ENCODE data around the gene SCYL1.

Gene SCYL1

DNA sequence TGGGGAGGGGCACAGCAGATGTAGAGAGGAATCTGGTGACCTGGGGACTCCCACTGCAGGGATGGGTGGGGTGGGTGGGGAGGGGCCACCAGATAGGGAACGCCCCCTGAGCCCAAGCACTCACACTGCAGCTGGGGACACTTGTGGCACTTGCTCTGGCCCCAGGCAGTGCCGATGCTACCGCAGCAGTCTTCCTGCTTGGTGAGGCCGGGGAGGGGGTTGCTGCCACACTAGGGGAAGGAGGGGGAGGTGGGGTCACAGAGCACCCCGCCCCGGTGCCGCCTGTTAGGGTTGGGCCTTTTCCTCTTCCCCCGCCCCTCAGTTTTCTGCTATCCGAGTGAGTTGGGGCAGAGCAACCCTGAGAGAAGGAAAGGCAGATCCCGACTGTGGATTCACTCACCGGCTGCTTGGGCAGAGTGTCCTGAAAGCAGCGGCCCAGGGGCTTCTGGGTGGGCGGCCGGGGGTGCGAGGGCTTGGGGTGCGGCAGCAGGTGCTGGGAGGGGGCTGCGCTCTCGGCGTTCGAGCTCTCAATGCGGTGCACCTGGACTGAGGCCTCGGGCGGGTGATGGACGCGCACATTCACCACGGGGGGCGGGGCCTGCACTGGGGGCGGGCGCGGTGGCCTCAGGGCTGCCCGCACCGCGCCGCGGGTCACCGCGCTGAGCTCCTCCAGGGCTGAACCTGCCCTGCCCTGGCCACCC lies 28.6 kb downstream of the SCYL1 start:
- TF ChIP-seq EZH2 (optimal IDR thresholded peaks at IDR 0.05; ENCODE audit: low read depth, low read length) = no peak
- no peak for TF ChIP-seq EZH2phosphoT487 (IDR thresholded peaks at IDR 0.05; ENCODE audit: low read length)
- TF ChIP-seq, protein P1, sequence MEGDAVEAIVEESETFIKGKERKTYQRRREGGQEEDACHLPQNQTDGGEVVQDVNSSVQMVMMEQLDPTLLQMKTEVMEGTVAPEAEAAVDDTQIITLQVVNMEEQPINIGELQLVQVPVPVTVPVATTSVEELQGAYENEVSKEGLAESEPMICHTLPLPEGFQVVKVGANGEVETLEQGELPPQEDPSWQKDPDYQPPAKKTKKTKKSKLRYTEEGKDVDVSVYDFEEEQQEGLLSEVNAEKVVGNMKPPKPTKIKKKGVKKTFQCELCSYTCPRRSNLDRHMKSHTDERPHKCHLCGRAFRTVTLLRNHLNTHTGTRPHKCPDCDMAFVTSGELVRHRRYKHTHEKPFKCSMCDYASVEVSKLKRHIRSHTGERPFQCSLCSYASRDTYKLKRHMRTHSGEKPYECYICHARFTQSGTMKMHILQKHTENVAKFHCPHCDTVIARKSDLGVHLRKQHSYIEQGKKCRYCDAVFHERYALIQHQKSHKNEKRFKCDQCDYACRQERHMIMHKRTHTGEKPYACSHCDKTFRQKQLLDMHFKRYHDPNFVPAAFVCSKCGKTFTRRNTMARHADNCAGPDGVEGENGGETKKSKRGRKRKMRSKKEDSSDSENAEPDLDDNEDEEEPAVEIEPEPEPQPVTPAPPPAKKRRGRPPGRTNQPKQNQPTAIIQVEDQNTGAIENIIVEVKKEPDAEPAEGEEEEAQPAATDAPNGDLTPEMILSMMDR (IDR thresholded peaks at IDR 0.05; ENCODE audit: low read length) = no peak
- peaks cover 22% of the 10 kb centered on the region for H3K4me1 ChIP-seq (ENCODE audit: low read length)
- no peaks in the 10 kb centered on the region for H3K9me2 ChIP-seq (replicated peaks; ENCODE audit: insufficient read depth, low read length)
- H3K9ac ChIP-seq (ENCODE audit: low read length) = peak overlapping the region; percentile 52; the same call in 1 of the 2 replicates
- no peaks in the 10 kb centered on the region for H3K27me3 ChIP-seq (replicated peaks; ENCODE audit: insufficient read depth, low read length)
- no peaks in the 10 kb centered on the region for H3K9me3 ChIP-seq (replicated peaks; ENCODE audit: insufficient read depth, low read length)
- H3K4me2 ChIP-seq (ENCODE audit: low read depth, low read length) = peak overlapping the region; percentile 79
- H4K20me1 ChIP-seq (ENCODE audit: insufficient read depth, low read length) = no peaks in the 10 kb centered on the region
- DNase-seq = peak; percentile 90
- H3K4me3 ChIP-seq (ENCODE audit: low read length) = peak overlapping the region; percentile 48
- H3K36me3 ChIP-seq (replicated peaks; ENCODE audit: insufficient read depth, low read length) = no peaks in the 10 kb centered on the region
- no peaks in the 10 kb centered on the region for H3K79me2 ChIP-seq (ENCODE audit: low read length)
- peaks cover 21% of the 10 kb centered on the region for H3F3A ChIP-seq (ENCODE audit: insufficient read depth, low read length)
- peak overlapping the region; percentile 7; the same call in 1 of the 2 replicates for H2AFZ ChIP-seq (ENCODE audit: low read length)
- peak overlapping the region; percentile 52; the same call in 1 of the 2 replicates for H3K27ac ChIP-seq (ENCODE audit: low read length)

DNA sequence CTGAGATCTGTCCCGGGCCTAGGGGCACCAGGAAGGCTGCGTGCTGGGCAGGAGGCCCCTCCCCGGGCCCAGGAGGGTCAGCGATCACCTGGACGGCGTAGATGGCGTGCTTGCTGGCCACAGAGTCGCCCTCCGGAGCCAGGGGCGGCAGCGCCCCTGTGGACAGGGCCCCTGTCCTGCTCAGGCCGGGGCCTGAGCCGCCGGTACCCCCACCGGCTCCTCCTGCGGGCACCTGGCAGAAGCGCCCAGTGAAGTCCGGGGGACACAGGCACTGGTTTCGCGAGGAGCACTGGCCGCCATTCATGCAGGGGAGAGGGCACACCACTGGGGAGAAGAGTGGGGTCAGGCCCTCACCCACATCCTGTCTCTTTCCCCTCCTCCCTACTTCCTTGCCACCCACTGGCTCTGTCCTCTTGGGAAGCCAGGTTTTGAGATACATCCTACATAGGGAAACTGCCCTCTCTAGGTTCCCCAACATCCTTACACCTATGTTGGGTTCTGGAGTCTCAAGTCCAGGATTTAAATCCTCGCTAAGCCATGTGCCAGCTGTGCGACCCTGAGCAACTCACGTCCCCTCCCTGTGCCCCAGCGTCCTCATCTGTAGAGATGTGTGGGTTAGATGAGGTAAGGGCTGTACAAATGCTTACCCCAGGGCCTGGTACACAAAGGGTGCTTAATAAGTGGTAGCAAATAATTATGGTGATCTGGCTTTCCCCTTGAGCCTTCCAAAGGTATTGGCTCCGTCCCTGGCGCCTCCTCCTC lies 29.4 kb downstream of the SCYL1 start:
- Histone ChIP-seq H3K9me3 (replicated peaks; ENCODE audit: insufficient read depth, low read length) (no peaks in the 10 kb centered on the region), H4K20me1 (ENCODE audit: insufficient read depth, low read length) (no peaks in the 10 kb centered on the region), H3F3A (ENCODE audit: insufficient read depth, low read length) (peaks cover 22% of the 10 kb centered on the region), H2AFZ (ENCODE audit: low read length) (peak overlapping the region; percentile 7; the same call in 1 of the 2 replicates), H3K4me1 (ENCODE audit: low read length) (peaks cover 27% of the 10 kb centered on the region), H3K27ac (ENCODE audit: low read length) (peak overlapping the region; percentile 52; the same call in 1 of the 2 replicates), H3K36me3 (replicated peaks; ENCODE audit: insufficient read depth, low read length) (no peaks in the 10 kb centered on the region), H3K9me2 (replicated peaks; ENCODE audit: insufficient read depth, low read length) (no peaks in the 10 kb centered on the region), H3K4me2 (ENCODE audit: low read depth, low read length) (peak overlapping the region; percentile 79), H3K9ac (ENCODE audit: low read length) (peak overlapping the region; percentile 52; the same call in 1 of the 2 replicates), H3K27me3 (replicated peaks; ENCODE audit: insufficient read depth, low read length) (no peaks in the 10 kb centered on the region), H3K4me3 (ENCODE audit: low read length) (peak overlapping the region; percentile 48), H3K79me2 (ENCODE audit: low read length) (no peaks in the 10 kb centered on the region)
- no peak for DNase-seq
- no peak for TF ChIP-seq EZH2phosphoT487 (IDR thresholded peaks at IDR 0.05; ENCODE audit: low read length)
- no peak for TF ChIP-seq EZH2 (optimal IDR thresholded peaks at IDR 0.05; ENCODE audit: low read depth, low read length)
- TF ChIP-seq, protein P1 (IDR thresholded peaks at IDR 0.05; ENCODE audit: low read length) = no peak

DNA sequence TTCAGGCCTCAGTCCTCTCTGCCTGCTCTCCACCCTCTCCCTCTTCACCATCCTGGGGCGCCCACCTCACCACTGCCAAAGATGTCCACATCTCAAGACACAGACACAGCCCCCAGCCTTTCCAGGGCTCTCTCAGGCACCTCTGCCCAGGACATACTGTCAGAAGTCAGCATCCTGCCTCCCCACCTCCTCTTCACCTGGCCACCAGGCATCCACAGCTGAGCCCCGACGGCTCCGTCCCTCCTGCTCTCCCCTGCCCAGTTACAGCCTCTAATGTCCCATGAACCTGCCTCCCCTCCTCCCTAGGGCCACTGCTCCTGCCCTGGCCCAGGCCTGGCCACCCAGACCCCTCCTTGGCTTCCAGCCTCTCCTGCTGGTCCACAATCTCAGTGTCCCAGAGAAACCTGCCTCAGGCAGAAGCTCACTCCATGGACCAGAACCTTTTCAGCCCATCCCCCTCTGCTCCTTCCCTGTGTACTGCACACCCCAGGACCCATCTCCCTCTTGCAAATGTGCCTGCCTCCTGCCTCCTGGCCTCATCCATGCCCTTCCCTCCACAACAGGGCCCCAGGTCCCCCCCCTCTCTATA lies 30.1 kb downstream of the SCYL1 start:
- DNase-seq = no peak
- Histone ChIP-seq H3K4me2 (ENCODE audit: low read depth, low read length) (no peak overlapping the region), H3K9me2 (replicated peaks; ENCODE audit: insufficient read depth, low read length) (no peaks in the 10 kb centered on the region), H3K36me3 (replicated peaks; ENCODE audit: insufficient read depth, low read length) (no peaks in the 10 kb centered on the region), H3K27ac (ENCODE audit: low read length) (no peak overlapping the region), H3F3A (ENCODE audit: insufficient read depth, low read length) (peaks cover 29% of the 10 kb centered on the region), H4K20me1 (ENCODE audit: insufficient read depth, low read length) (no peaks in the 10 kb centered on the region), H3K9me3 (replicated peaks; ENCODE audit: insufficient read depth, low read length) (no peaks in the 10 kb centered on the region), H3K79me2 (ENCODE audit: low read length) (no peaks in the 10 kb centered on the region), H3K27me3 (replicated peaks; ENCODE audit: insufficient read depth, low read length) (no peaks in the 10 kb centered on the region), H3K4me3 (ENCODE audit: low read length) (no peak overlapping the region), H2AFZ (ENCODE audit: low read length) (no peak overlapping the region), H3K9ac (ENCODE audit: low read length) (no peak overlapping the region), H3K4me1 (ENCODE audit: low read length) (peaks cover 27% of the 10 kb centered on the region)
- TF ChIP-seq EZH2 (optimal IDR thresholded peaks at IDR 0.05; ENCODE audit: low read depth, low read length) = no peak
- no peak for TF ChIP-seq EZH2phosphoT487 (IDR thresholded peaks at IDR 0.05; ENCODE audit: low read length)
- TF ChIP-seq, protein P1 (IDR thresholded peaks at IDR 0.05; ENCODE audit: low read length) = no peak

All from MM.1S (cell line).